ENCODE data around the gene TMEM191B. TPM values are rescaled to one million over a fixed set of nuclear protein-coding genes. Genes with fewer than 3 reads are reported as not detected.
"Not testable (repeated sequence)": the region's sequence is repeated elsewhere in the genome, so short reads cannot be mapped to it uniquely, and the experiment has no call there.

The TMEM191B gene
- total and polyA plus RNA-seq, 10 donors: 0.60 to 4.3 (median 2.6) TPM; not detected in 3

GRCh38 chr22:18528597-18529415, 1.2 kb downstream of the TMEM191B start:
- H3K27me3 ChIP-seq (replicated peaks in 1 of 7); H3K4me1 ChIP-seq; H3K9me3 ChIP-seq; intact Hi-C loops (cut with DNase I; ENCODE audit: low total_unique reads); H3K36me3 ChIP-seq: not testable (repeated sequence)
- TF ChIP-seq POLR2AphosphoS5 (IDR thresholded peaks at IDR 0.05) (peak in 2 of 3 donors; percentile 65 to 70), CTCF (IDR thresholded peaks at IDR 0.05 in 8 of 11, conservative IDR thresholded peaks at IDR 0.05 in 3 of 11) (peak in 1 of 11 experiments; percentile 18)
- 0 to 5% (median 4%) methylated on average over 9 to 26 of the region's 66 CpGs; no CpG with 5 or more reads in 2 of the 5 donors for WGBS, 5 donors
- DNase-seq: peak; percentile 92
- Histone ChIP-seq H3K4me3 (peak overlapping the region in 3 of 8 donors; percentile 31 to 51 (median 38)), H3K27ac (peak overlapping the region in 1 of 8 donors; percentile 71)

- peak overlapping the region in 1 of 8 donors; percentile 32 for H3K4me3 ChIP-seq
- 0 to 20% methylated on average over 2 to 3 of the region's 57 CpGs; no CpG with 5 or more reads in 3 of the 5 donors for WGBS, 5 donors
These were observed 2.0 kb downstream of the TMEM191B start for GRCh38 chr22:18529416-18530145.

GRCh38 chr22:18533633-18534032, 6.0 kb downstream of the TMEM191B start:
- WGBS, 5 donors: no CpG with 5 or more reads among the region's 11 CpGs
- DNase-seq; H3K4me3 ChIP-seq; H3K9me3 ChIP-seq; H3K27ac ChIP-seq; intact Hi-C loops (cut with DNase I; ENCODE audit: low total_unique reads); H3K4me1 ChIP-seq; H3K36me3 ChIP-seq; H3K27me3 ChIP-seq (replicated peaks in 1 of 7): not testable (repeated sequence)

More at GRCh38 chr22:18529416-18530145, 2.0 kb downstream of the TMEM191B start:
- H3K9me3 ChIP-seq; H3K27ac ChIP-seq; H3K27me3 ChIP-seq (replicated peaks in 1 of 7); intact Hi-C loops (cut with DNase I; ENCODE audit: low total_unique reads); H3K36me3 ChIP-seq; H3K4me1 ChIP-seq: not testable (repeated sequence)
- peak; percentile 71 for DNase-seq

GRCh38 chr22:18534315-18534714, 6.7 kb downstream of the TMEM191B start:
- H3K4me1 ChIP-seq; H3K27me3 ChIP-seq (replicated peaks in 1 of 7); DNase-seq; H3K4me3 ChIP-seq; H3K9me3 ChIP-seq; intact Hi-C loops (cut with DNase I; ENCODE audit: low total_unique reads); H3K27ac ChIP-seq; H3K36me3 ChIP-seq: not testable (repeated sequence)
- 80 to 100% methylated on average over 1 to 2 of the region's 12 CpGs; no CpG with 5 or more reads in 3 of the 5 donors for WGBS, 5 donors

GRCh38 chr22:18539994-18540393, 12.4 kb downstream of the TMEM191B start:
- DNase-seq, H3K4me3 ChIP-seq: not testable (repeated sequence)

GRCh38 chr22:18543400-18543799, 15.8 kb downstream of the TMEM191B start:
- H3K9me3 ChIP-seq; H3K4me1 ChIP-seq; H3K27ac ChIP-seq; DNase-seq; H3K27me3 ChIP-seq (replicated peaks in 1 of 7); H3K36me3 ChIP-seq; H3K4me3 ChIP-seq; intact Hi-C loops (cut with DNase I; ENCODE audit: low total_unique reads): not testable (repeated sequence)
- WGBS, 5 donors: no CpG with 5 or more reads among the region's 11 CpGs

More at GRCh38 chr22:18539994-18540393, 12.4 kb downstream of the TMEM191B start:
- H3K27ac ChIP-seq; H3K9me3 ChIP-seq; intact Hi-C loops (cut with DNase I; ENCODE audit: low total_unique reads); H3K4me1 ChIP-seq; H3K27me3 ChIP-seq (replicated peaks in 1 of 7); H3K36me3 ChIP-seq: not testable (repeated sequence)
- 89 to 91% (median 90%) methylated on average over 5 of the region's 6 CpGs; no CpG with 5 or more reads in 2 of the 5 donors for WGBS, 5 donors

- H3K27me3 ChIP-seq (replicated peaks in 1 of 7); H3K9me3 ChIP-seq; H3K27ac ChIP-seq; H3K4me1 ChIP-seq; intact Hi-C loops (cut with DNase I; ENCODE audit: low total_unique reads); H3K36me3 ChIP-seq; DNase-seq; H3K4me3 ChIP-seq: not testable (repeated sequence)
- WGBS, 5 donors: 87 to 94% methylated on average over 5 to 8 of the region's 13 CpGs; no CpG with 5 or more reads in 3 of the 5 donors
These were observed 17.0 kb downstream of the TMEM191B start for GRCh38 chr22:18544615-18545014.
